Subcutaneous adipose tissue (tissue), 4 donors: ENCODE results near the gene REXO4. TPM values are rescaled to one million over a fixed set of nuclear protein-coding genes. Genes with fewer than 3 reads are reported as not detected.

ENCODE experiments used
- CTCF ChIP-seq: fragments of 450-650 bp; IDR thresholded peaks from one replicate; pipeline ENCODE4 v1.5.1; 2016; ENCODE audit warnings: low read depth, mild to moderate bottlenecking, control low read depth, antibody characterized with exemption, moderate library complexity
- total RNA-seq, 4 donors: library from RNA; depleted of rRNA; stranded (reverse); fragments of >200 nt; gene quantifications; one replicate each; pipeline ENCODE4 v1.1.0, GENCODE V29; 2016

The REXO4 gene
- total RNA-seq, 4 donors from 2014 or later, result 11.6 to 17.0 (median 16.6) TPM

DNA sequence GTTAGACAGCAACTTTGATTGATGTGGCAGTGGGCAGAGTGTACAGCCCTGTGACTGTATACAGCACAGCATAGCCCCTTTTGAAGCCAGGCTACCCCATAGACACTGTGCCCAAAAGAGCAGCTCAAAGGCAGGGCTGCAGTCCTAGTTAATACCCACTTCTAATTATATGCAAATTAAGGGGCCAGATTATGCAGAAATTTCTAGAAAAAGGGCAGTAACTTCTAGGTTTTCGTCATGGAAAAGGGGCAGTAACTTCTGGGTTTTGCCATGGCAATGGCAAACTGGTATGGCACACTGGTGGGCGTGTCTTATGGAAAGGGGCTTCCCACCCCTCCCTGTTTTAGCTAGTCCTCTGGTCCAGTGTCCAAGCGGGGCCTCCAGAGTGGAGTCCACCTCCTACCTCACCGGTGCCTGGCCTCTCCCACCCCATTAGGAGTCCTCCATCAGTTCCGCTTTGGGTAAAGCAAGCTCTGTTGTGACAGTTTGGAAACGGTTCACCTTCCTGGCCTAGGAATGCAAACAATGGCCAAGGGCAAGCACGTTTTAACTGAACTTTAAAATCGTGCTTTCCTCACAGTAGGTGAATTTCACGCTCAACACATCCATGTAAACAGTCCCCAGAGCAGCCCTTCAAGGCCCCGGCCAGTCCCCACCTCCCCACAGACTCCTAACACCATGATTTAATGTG lies 10.0 kb upstream of the REXO4 start:
- TF ChIP-seq CTCF, result no peak

DNA sequence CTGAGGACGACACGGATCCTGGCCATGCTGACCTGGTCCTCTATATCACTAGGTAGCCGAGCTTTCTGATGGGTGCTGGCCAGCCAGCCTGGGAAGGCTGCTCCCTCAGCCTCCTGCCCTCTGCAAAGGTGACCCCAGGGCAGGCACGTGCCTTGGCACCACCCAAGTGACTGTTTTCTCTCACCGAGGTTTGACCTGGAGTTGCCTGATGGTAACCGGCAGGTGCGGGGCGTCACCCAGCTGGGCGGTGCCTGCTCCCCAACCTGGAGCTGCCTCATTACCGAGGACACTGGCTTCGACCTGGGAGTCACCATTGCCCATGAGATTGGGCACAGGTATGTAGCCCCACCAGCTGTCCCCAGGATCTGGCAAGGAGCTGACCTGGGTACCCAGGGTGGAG lies 8.2 kb upstream of the REXO4 start:
- no peak for TF ChIP-seq CTCF

DNA sequence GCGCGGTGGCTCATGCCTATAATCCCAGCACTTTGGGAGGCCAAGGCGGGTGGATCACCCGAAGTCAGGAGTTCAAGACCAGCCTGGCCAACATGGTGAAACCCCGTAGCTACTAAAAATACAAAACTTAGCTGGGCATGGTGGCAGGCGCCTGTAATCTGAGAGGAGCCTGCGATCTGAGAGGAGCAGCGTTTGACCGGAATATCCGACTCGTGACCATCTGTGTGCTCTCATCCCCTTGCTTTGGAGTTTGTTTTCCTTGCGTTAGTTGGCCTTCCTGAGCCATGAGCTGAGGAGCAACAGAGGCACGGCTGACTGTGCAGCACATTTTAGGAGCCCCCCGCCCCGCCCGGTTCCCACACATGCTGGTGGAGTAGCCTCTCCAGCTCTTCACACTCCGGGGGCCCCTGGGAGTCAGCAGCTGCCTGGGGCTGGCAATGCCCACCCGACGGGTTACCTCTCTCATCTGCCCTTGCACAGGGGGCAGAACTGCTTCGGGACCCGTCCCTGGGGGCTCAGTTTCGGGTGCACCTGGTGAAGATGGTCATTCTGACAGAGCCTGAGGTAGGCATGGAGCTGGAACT lies 7.3 kb upstream of the REXO4 start:
- TF ChIP-seq CTCF, result no peak

- no peak for TF ChIP-seq CTCF
Measured at GRCh38 chr9:133424187-133424586, 6.4 kb upstream of the REXO4 start.

GRCh38 chr9:133423216-133423615 lies 5.4 kb upstream of the REXO4 start:
- TF ChIP-seq CTCF, result no peak

GRCh38 chr9:133421615-133422542 lies 4.1 kb upstream of the REXO4 start, which contains the start of gene ADAMTS13:
Gene ADAMTS13, plus strand, starts transcription at chr9:133422367. Its CDS starts 77 bp downstream, at chr9:133422444.
- TF ChIP-seq CTCF, result no peak

DNA sequence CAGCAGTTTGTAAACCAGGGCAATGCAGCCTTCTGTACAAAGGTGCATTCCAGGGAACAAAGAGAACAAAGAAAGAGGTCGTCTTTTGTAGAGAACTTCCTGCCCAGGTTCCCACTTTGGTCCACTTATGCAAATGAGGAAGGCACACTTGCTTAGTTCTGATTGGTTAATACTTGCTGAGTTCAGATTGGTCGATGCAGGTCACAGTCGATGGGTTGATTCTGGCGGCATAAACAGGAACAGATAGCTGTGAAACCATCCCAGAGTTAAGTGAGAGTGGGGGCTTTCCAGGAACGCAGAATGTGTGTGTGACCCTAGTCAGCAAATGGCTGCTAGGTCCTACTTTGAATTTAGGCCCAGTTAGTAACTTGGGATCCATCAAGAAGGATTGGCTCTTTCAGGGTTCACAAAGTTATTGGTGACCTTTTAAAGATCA lies 2.6 kb upstream of the REXO4 start:
- TF ChIP-seq CTCF, result no peak
